Osteocyte (in vitro differentiated cells): ENCODE results near the gene CHST11. TPM values are rescaled to one million over a fixed set of nuclear protein-coding genes. Genes with fewer than 3 reads are reported as not detected.

Experiments
- DNase-seq: peaks from one replicate; pipeline ENCODE4 v3.0.0; 2021; ENCODE audit warnings: mixed read lengths; ENCODE audit not compliant: unreplicated experiment; ENCODE audit errors: extremely low spot score
- H3K27ac Mint-ChIP-seq: one replicate; pipeline ENCODE4 v1.8.0; 2021; ENCODE audit warnings: mild to moderate bottlenecking, mixed read lengths; ENCODE audit not compliant: unreplicated experiment
- H3K27me3 Mint-ChIP-seq: one replicate; pipeline ENCODE4 v1.8.0; 2021; ENCODE audit warnings: mixed read lengths; ENCODE audit not compliant: unreplicated experiment
- H3K36me3 Mint-ChIP-seq: one replicate; pipeline ENCODE4 v1.8.0; 2021; ENCODE audit warnings: mixed read lengths; ENCODE audit not compliant: unreplicated experiment
- H3K4me1 Mint-ChIP-seq: one replicate; pipeline ENCODE4 v1.8.0; 2021; ENCODE audit warnings: mixed read lengths; ENCODE audit not compliant: unreplicated experiment
- H3K4me3 Mint-ChIP-seq: one replicate; pipeline ENCODE4 v1.8.0; 2021; ENCODE audit warnings: mild to moderate bottlenecking, moderate library complexity, mixed read lengths; ENCODE audit not compliant: unreplicated experiment
- H3K9me3 Mint-ChIP-seq: one replicate; pipeline ENCODE4 v1.8.0; 2021; ENCODE audit warnings: mixed read lengths; ENCODE audit not compliant: unreplicated experiment
- CTCF ChIP-seq: fragments of 200-600 bp; sonication (generic); IDR thresholded peaks from 2 replicates; pipeline ENCODE4 v1.5.0; 2021; ENCODE audit warnings: antibody characterized with exemption, mild to moderate bottlenecking, moderate library complexity
- total RNA-seq: library from RNA; stranded (reverse); gene quantifications from 2 replicates; pipeline ENCODE4 v1.2.1, GENCODE V29; 2021

Gene CHST11
- total RNA-seq, 1 donor from 2014 or later = 7.5 TPM

DNA sequence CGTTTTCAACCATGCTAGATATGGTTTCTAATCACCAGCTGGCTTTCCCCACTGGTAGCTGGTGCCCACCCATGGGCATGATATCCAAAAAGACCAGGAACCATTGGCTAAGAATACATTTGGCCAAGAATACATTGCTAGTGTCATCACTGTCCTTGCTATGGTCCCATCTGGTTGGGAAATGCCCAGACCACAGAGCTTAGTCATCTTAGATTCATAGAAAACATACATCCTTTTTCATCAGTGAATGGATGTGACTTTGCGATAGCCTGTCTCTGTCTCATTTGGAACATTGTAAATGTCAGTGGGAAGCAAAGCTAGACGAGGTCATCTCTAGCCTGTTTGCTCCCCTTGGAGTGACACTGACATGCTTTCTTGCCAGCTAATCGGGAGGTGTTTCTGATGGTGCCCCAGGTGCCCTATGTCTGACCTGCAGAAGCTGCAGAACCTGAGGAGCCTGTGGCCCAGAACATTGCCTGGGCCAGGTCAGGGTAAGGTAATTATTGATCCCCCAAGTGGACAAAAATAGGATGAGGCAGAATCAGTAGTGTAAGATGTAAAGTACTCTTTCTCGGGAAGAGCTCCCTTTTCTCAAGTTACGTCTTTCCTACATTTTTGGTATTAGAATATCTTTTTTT lies 306.5 kb downstream of the CHST11 start:
- no peaks in the 10 kb centered on the region for H3K27me3 Mint-ChIP-seq
- peaks cover 7% of the 10 kb centered on the region for H3K4me1 Mint-ChIP-seq
- no peak overlapping the region for H3K27ac Mint-ChIP-seq
- peaks cover 1% of the 10 kb centered on the region for H3K36me3 Mint-ChIP-seq
- no peak for DNase-seq
- no peak for TF ChIP-seq CTCF
- no peak overlapping the region for H3K4me3 Mint-ChIP-seq
- H3K9me3 Mint-ChIP-seq = no peaks in the 10 kb centered on the region

GRCh38 chr12:104764225-104765091 lies 307.7 kb downstream of the CHST11 start:
- DNase-seq = no peak
- H3K9me3 Mint-ChIP-seq = no peaks in the 10 kb centered on the region
- H3K4me3 Mint-ChIP-seq = no peak overlapping the region
- TF ChIP-seq CTCF = no peak
- no peak overlapping the region for H3K27ac Mint-ChIP-seq
- peaks cover 7% of the 10 kb centered on the region for H3K4me1 Mint-ChIP-seq
- no peaks in the 10 kb centered on the region for H3K36me3 Mint-ChIP-seq
- H3K27me3 Mint-ChIP-seq = no peaks in the 10 kb centered on the region

- DNase-seq = no peak
- Mint-ChIP-seq H3K27me3 (no peaks in the 10 kb centered on the region), H3K9me3 (peaks cover 4% of the 10 kb centered on the region), H3K27ac (no peak overlapping the region), H3K4me3 (no peak overlapping the region), H3K36me3 (peaks cover 2% of the 10 kb centered on the region), H3K4me1 (peaks cover 7% of the 10 kb centered on the region)
- no peak for TF ChIP-seq CTCF
Observed at GRCh38 chr12:104767261-104767660, 310.5 kb downstream of the CHST11 start.

GRCh38 chr12:104768033-104768432 lies 311.3 kb downstream of the CHST11 start:
- peaks cover 12% of the 10 kb centered on the region for H3K9me3 Mint-ChIP-seq
- no peaks in the 10 kb centered on the region for H3K27me3 Mint-ChIP-seq
- H3K4me3 Mint-ChIP-seq = no peak overlapping the region
- no peak overlapping the region for H3K27ac Mint-ChIP-seq
- no peak for DNase-seq
- no peak for TF ChIP-seq CTCF
- H3K36me3 Mint-ChIP-seq = peaks cover 8% of the 10 kb centered on the region
- H3K4me1 Mint-ChIP-seq = peaks cover 7% of the 10 kb centered on the region

GRCh38 chr12:104769144-104769561 lies 312.4 kb downstream of the CHST11 start:
- no peak for TF ChIP-seq CTCF
- no peak overlapping the region for H3K27ac Mint-ChIP-seq
- DNase-seq = no peak
- peaks cover 23% of the 10 kb centered on the region for H3K9me3 Mint-ChIP-seq
- H3K4me1 Mint-ChIP-seq = peaks cover 5% of the 10 kb centered on the region
- H3K36me3 Mint-ChIP-seq = peaks cover 13% of the 10 kb centered on the region
- H3K27me3 Mint-ChIP-seq = no peaks in the 10 kb centered on the region
- no peak overlapping the region for H3K4me3 Mint-ChIP-seq
